Measurements from ENCODE around the gene SH3BGRL. TPM values are rescaled to one million over a fixed set of nuclear protein-coding genes. Genes with fewer than 3 reads are reported as not detected.

Gene SH3BGRL
- total and polyA plus RNA-seq, 10 of the 15 experiments (the other 5 are each of a cell fraction or from before 2014, with no cell fraction given), result 75.6 to 178 (median 122) TPM

DNA sequence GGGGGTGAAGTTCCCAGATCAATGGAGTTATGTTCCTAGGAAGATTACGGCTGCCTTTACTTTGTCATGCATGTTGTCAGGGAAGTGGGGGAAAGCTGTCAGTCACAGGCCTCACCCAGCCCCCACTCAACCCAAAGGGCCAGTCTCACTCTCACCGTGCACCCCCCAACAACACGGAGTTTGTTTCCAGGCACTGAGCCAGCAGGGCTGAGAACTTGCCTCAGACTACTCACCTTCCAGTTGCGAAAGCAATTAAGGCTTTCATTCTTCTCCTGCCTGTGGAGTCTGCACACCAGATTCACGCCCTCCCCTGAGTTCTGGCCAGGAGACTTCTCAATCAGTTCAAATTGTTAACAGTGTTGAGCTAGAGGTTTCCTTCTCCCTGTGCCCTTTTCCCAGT, 114.3 kb downstream of the SH3BGRL start (continued):
- TF ChIP-seq ZNF592 (IDR thresholded peaks at IDR 0.05), result no peak
- TF ChIP-seq DPF2 (IDR thresholded peaks at IDR 0.05), result no peak
- TF ChIP-seq SIN3A (IDR thresholded peaks at IDR 0.05; ENCODE audit: low read depth, low read length), result no peak
- no peak for TF ChIP-seq SUZ12 (IDR thresholded peaks at IDR 0.05; ENCODE audit: unreplicated experiment)
- TF ChIP-seq FOS (IDR thresholded peaks at IDR 0.05; ENCODE audit: borderline replicate concordance, extremely low read depth, insufficient read length), result no peak
- TF ChIP-seq, protein P1, sequence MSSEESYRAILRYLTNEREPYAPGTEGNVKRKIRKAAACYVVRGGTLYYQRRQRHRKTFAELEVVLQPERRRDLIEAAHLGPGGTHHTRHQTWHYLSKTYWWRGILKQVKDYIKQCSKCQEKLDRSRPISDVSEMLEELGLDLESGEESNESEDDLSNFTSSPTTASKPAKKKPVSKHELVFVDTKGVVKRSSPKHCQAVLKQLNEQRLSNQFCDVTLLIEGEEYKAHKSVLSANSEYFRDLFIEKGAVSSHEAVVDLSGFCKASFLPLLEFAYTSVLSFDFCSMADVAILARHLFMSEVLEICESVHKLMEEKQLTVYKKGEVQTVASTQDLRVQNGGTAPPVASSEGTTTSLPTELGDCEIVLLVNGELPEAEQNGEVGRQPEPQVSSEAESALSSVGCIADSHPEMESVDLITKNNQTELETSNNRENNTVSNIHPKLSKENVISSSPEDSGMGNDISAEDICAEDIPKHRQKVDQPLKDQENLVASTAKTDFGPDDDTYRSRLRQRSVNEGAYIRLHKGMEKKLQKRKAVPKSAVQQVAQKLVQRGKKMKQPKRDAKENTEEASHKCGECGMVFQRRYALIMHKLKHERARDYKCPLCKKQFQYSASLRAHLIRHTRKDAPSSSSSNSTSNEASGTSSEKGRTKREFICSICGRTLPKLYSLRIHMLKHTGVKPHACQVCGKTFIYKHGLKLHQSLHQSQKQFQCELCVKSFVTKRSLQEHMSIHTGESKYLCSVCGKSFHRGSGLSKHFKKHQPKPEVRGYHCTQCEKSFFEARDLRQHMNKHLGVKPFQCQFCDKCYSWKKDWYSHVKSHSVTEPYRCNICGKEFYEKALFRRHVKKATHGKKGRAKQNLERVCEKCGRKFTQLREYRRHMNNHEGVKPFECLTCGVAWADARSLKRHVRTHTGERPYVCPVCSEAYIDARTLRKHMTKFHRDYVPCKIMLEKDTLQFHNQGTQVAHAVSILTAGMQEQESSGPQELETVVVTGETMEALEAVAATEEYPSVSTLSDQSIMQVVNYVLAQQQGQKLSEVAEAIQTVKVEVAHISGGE (CRISPR knock-in tag; IDR thresholded peaks at IDR 0.05), result no peak
- no peak for TF ChIP-seq RELB (IDR thresholded peaks at IDR 0.05; ENCODE audit: low read depth)
- no peak for TF ChIP-seq CHD2 (IDR thresholded peaks at IDR 0.05; ENCODE audit: borderline replicate concordance, low read depth, low read length)
- TF ChIP-seq IRF5 (IDR thresholded peaks at IDR 0.05; ENCODE audit: borderline replicate concordance), result no peak
